22Rv1 (cell line): ENCODE results near the gene LGALS9.
"Not testable (repeated sequence)": the region's sequence is repeated elsewhere in the genome, so short reads cannot be mapped to it uniquely, and the experiment has no call there.

Experiments used
- H3K27ac ChIP-seq: fragments of 450-650 bp; 2 replicates; pipeline ENCODE4 v1.5.1; 2017
- ZFX ChIP-seq: fragments of 450-650 bp; IDR thresholded peaks from 2 replicates; pipeline ENCODE4 v1.6.1; 2017; ENCODE audit warnings: antibody characterized with exemption, borderline replicate concordance
- TF ChIP-seq, protein P1 (sequence below): fragments of 450-650 bp; IDR thresholded peaks from 2 replicates; pipeline ENCODE4 v1.5.1; 2017; ENCODE audit warnings: mild to moderate bottlenecking

The LGALS9 gene

GRCh38 chr17:27640790-27641189 is 9.8 kb downstream of the LGALS9 start:
- TF ChIP-seq, protein P1, sequence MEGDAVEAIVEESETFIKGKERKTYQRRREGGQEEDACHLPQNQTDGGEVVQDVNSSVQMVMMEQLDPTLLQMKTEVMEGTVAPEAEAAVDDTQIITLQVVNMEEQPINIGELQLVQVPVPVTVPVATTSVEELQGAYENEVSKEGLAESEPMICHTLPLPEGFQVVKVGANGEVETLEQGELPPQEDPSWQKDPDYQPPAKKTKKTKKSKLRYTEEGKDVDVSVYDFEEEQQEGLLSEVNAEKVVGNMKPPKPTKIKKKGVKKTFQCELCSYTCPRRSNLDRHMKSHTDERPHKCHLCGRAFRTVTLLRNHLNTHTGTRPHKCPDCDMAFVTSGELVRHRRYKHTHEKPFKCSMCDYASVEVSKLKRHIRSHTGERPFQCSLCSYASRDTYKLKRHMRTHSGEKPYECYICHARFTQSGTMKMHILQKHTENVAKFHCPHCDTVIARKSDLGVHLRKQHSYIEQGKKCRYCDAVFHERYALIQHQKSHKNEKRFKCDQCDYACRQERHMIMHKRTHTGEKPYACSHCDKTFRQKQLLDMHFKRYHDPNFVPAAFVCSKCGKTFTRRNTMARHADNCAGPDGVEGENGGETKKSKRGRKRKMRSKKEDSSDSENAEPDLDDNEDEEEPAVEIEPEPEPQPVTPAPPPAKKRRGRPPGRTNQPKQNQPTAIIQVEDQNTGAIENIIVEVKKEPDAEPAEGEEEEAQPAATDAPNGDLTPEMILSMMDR = no peak
- TF ChIP-seq ZFX = no peak
- no peak overlapping the region for H3K27ac ChIP-seq

GRCh38 chr17:27644586-27644985 is 13.6 kb downstream of the LGALS9 start:
- TF ChIP-seq, protein P1 = no peak
- TF ChIP-seq ZFX = no peak
- no peak overlapping the region for H3K27ac ChIP-seq

GRCh38 chr17:27645621-27646020 is 14.6 kb downstream of the LGALS9 start:
- H3K27ac ChIP-seq = not testable (repeated sequence)
- TF ChIP-seq, protein P1 = peak; percentile 50

GRCh38 chr17:27646232-27646631 is 15.2 kb downstream of the LGALS9 start:
- TF ChIP-seq, protein P1 = no peak
- TF ChIP-seq ZFX = no peak
- no peak overlapping the region for H3K27ac ChIP-seq

DNA sequence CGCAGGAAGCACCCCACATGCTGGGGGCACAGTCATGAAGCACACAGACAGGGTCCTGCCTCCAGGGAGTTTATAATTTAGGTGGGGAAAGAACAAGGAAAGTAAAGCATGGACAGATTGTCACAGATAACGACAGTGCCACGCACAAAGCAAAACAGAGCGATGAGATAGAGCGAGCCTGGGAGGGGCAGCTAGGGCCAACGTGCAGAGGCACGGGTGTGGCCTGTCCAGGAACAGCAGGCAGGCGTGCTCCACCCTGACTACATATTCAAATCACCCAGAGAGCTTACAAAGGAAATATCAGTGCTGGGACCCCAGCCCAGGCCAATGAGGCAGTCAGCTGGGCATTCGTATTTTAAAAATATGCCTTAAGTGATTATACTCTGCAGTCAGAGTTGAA is 16.8 kb downstream of the LGALS9 start:
- no peak for TF ChIP-seq ZFX
- TF ChIP-seq, protein P1 = no peak
- no peak overlapping the region for H3K27ac ChIP-seq

- not testable (repeated sequence) for H3K27ac ChIP-seq
Observed at GRCh38 chr17:27649111-27649571, 18.2 kb downstream of the LGALS9 start.

- no peak for TF ChIP-seq ZFX
- TF ChIP-seq, protein P1 = no peak
- H3K27ac ChIP-seq = no peak overlapping the region
Observed at GRCh38 chr17:27649929-27650328, 18.9 kb downstream of the LGALS9 start.

DNA sequence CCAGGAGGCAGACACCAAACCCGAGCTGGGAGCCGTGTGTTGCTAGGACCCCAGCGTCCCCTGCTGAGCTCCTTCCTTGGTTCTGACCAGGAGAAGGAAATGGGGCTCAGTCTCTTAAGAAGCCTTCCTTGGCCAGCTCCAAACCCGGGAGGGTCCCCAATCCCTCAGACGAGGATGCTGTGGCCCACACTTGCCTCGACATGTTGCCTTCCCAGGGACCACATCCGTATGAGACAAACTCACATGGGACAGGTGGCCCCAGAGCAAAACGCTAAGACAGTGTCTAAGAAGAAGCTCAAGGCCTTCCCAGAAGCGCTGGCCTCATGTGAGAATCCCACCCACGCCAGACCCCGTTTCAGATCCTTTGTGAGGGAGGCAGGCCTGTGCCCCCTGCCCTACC is 19.8 kb downstream of the LGALS9 start:
- TF ChIP-seq ZFX = no peak
- TF ChIP-seq, protein P1 = no peak
- H3K27ac ChIP-seq = no peak overlapping the region
